Vagina (tissue), 2 donors: Measurements from ENCODE around the gene FN1.

Source experiments
- CTCF ChIP-seq, 3 experiments: fragments of 450-650 bp in 2 of 3; fragments of 200-600 bp in 1 of 3; sonication (generic) in 1 of 3; IDR thresholded peaks; one replicate each; pipeline ENCODE4 v1.5.1; 2017 to 2019; ENCODE audit warnings: antibody characterized with exemption in 3 of 3, mild to moderate bottlenecking in 2 of 3, moderate library complexity in 2 of 3
- POLR2A ChIP-seq, 2 donors: fragments of 450-650 bp; IDR thresholded peaks; one replicate each; pipeline ENCODE4 v1.6.1; 2017; ENCODE audit warnings: antibody characterized with exemption in 2 of 2, mild to moderate bottlenecking in 2 of 2, moderate library complexity in 2 of 2
- POLR2AphosphoS5 ChIP-seq, 2 donors: sonication (generic); formaldehyde crosslinking; IDR thresholded peaks; one replicate each; pipeline ENCODE4 v1.9.0; 2017; ENCODE audit warnings: antibody characterized with exemption in 2 of 2, mild to moderate bottlenecking in 2 of 2, low read depth in 1 of 2; ENCODE audit not compliant: insufficient read depth in 1 of 2

- no peak for TF ChIP-seq CTCF (IDR thresholded peaks at IDR 0.05)
- TF ChIP-seq POLR2A (IDR thresholded peaks at IDR 0.05) = no peak
- no peak for TF ChIP-seq POLR2AphosphoS5 (IDR thresholded peaks at IDR 0.05; ENCODE audit: insufficient read depth in 1 of 2, low read depth in 1 of 2)
These were observed 76.8 kb downstream of the FN1 start for GRCh38 chr2:215358891-215359575.
